Fibroblast of villous mesenchyme (primary cell): ENCODE data around the gene HOXB3. TPM values are rescaled to one million over a fixed set of nuclear protein-coding genes. Genes with fewer than 3 reads are reported as not detected.
A peak's percentile ranks its signal among the peaks of the same experiment; 100 is the strongest.
"Not testable (repeated sequence)": the region's sequence is repeated elsewhere in the genome, so short reads cannot be mapped to it uniquely, and the experiment has no call there.

Experiments
- DNase-seq: peaks from one replicate; pipeline ENCODE4 v3.0.0-alpha.2; 2010; ENCODE audit warnings: low read depth
- H3K4me3 ChIP-seq: 2 replicates; pipeline ENCODE4 v1.5.1; 2011; ENCODE audit warnings: low read depth, mild to moderate bottlenecking, low read length
- total RNA-seq: library from RNA; depleted of rRNA; stranded (reverse); fragments of >200 nt; gene quantifications from 2 replicates; pipeline ENCODE4 v1.2.3, GENCODE V29; 2012
- TF ChIP-seq, protein P1 (sequence below): IDR thresholded peaks from 2 replicates; pipeline ENCODE4 v1.5.1; 2012; ENCODE audit warnings: low read depth, mild to moderate bottlenecking, low read length; ENCODE audit not compliant: insufficient read depth

Gene HOXB3
- total RNA-seq, 1 donor: 4.3 TPM

DNA sequence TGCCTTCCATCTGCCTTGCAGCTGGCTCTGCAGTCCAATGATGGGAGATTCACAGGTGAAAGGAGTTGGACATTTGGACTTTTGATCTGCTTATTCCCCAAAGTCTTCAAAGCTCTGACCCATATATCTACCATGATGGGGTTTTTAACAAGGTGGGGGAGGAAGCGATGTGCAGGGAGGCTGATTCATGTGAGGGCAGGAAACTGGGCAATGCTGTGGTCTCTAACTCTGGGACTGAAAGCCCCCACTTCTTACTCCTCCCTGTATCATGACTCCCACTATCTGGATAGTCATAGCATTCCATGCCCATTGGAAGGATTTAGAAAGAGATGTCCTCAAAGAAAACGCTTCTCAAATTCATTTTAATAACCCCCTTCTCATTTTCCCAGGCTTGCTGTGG is 75.6 kb downstream of the HOXB3 start:
- no peak overlapping the region for H3K4me3 ChIP-seq
- TF ChIP-seq, protein P1, sequence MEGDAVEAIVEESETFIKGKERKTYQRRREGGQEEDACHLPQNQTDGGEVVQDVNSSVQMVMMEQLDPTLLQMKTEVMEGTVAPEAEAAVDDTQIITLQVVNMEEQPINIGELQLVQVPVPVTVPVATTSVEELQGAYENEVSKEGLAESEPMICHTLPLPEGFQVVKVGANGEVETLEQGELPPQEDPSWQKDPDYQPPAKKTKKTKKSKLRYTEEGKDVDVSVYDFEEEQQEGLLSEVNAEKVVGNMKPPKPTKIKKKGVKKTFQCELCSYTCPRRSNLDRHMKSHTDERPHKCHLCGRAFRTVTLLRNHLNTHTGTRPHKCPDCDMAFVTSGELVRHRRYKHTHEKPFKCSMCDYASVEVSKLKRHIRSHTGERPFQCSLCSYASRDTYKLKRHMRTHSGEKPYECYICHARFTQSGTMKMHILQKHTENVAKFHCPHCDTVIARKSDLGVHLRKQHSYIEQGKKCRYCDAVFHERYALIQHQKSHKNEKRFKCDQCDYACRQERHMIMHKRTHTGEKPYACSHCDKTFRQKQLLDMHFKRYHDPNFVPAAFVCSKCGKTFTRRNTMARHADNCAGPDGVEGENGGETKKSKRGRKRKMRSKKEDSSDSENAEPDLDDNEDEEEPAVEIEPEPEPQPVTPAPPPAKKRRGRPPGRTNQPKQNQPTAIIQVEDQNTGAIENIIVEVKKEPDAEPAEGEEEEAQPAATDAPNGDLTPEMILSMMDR: no peak
- DNase-seq: no peak

- TF ChIP-seq, protein P1: no peak
- no peak for DNase-seq
- H3K4me3 ChIP-seq: no peak overlapping the region
Measured at GRCh38 chr17:48513666-48514455, 76.2 kb downstream of the HOXB3 start.

- TF ChIP-seq, protein P1: no peak
- no peak overlapping the region for H3K4me3 ChIP-seq
- peak; percentile 52 for DNase-seq
Measured at GRCh38 chr17:48513097-48513496, 76.9 kb downstream of the HOXB3 start.

DNA sequence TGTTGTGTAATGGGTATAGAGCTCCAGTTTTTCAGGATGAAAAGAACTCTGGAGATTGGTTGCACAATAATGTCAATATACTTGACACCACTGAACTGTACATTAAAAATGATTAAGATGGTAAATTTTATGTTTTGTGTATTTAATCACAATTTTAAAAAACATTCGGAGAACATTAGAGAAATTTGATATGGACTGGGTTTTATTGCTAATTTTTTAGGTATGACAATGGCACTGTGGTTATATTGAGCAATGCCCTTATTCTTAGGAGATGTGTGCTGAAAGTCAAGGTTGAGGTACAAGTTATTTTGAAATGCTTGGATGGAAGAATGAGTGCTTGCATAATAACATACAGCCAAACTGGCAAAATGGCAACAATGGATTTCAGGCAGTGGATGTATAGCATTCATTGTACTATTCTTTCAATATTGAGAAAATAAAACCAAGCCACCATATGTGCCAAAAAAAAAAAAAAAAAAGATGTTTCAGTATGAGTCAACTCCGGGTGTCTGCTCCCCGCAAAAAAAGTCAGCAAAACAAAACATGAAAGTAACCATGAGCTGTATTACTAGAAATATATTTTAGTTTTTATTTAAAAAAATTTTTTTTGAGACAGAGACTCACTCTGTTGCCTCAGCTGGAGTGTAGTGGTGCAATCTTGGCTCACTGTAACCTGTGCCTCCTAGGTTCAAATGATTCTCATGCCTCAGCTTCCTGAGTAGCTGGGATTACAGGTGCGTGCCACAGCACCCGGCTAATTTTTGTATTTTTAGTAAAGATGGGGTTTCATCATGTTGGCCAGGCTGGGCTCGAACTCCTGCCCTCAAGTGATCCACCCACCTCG is 79.1 kb downstream of the HOXB3 start:
- TF ChIP-seq, protein P1: no peak
- peak; percentile 70 for DNase-seq
- no peak overlapping the region for H3K4me3 ChIP-seq

DNA sequence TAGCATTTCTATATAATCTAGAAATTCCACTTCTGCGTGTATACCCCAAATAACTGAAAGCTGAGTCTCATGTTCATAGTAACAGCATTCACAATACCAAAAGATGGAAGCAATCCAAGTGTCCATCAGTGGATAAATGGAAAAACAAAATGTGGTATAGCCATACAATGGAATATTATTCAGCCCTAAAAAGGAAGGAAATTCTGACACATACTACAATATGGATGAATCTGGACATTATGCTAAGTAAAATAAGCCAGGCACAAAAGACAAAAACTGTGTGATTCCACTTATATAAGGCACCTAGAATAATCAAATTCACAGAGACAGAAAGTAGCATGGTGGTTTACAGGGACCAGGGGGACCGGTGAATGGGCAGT is 79.7 kb downstream of the HOXB3 start:
- H3K4me3 ChIP-seq: no peak overlapping the region
- no peak for DNase-seq
- TF ChIP-seq, protein P1: no peak

GRCh38 chr17:48509708-48510107 is 80.3 kb downstream of the HOXB3 start:
- not testable (repeated sequence) for H3K4me3 ChIP-seq, DNase-seq

DNA sequence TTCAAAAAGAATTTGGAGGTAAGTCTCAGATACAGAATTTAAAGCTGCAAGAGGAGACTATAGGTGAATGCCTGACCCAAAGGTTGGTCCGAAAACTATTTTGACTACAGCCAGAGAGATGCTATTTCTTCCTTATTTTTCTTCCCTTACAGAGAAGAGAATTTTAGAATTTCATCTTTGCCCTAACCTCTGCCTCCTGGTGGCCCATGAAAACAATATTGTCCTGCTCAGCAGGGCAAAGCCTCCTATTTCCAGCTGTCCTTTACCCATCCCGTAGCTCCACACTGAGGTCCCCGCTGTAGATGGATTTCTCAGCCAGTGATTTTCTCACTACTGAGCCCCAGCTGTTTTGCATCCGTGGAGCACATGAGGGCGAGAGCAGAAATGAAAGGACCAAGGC is 83.8 kb downstream of the HOXB3 start:
- no peak for DNase-seq
- TF ChIP-seq, protein P1: no peak
- H3K4me3 ChIP-seq: no peak overlapping the region
